GM18870 (cell line): ENCODE measurements around the gene ACTL6B.
A peak's percentile ranks its signal among the peaks of the same experiment; 100 is the strongest.
"Not testable (repeated sequence)": the region's sequence is repeated elsewhere in the genome, so short reads cannot be mapped to it uniquely, and the experiment has no call there.

Experiments used
- ATAC-seq: cut with Tn5 transposase; IDR thresholded peaks from one replicate; pipeline ENCODE4 v1.9.1; 2021; ENCODE audit warnings: moderate library complexity; ENCODE audit not compliant: unreplicated experiment

The ACTL6B gene

GRCh38 chr7:100655908-100656674 lies at the start of gene ACTL6B:
Gene ACTL6B (minus strand): TSS chr7:100656448. CDS start chr7:100656354, 94 bp downstream.
- no peak for ATAC-seq

DNA sequence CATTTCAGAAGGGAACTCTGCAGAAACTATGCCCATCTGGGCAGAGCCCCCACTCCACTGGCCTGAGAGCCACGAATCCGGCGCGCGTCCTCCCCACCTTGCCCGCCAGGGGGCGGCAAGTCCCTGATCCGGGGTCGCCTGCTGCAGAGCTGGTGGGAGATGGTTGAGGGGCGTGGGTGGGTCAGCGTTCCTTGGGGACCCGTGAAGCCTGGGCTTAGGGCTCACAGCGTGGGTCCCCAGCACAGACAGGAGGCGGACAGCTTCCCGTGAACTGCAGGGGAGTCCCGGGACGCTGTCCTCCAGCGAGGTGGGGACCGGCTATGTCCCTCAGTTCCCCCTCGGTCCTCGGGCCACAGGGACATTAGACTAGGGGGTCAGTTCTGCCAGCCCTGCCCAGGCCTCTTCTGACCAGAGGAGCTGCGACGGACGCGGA lies 49.1 kb upstream of the ACTL6B start:
- ATAC-seq = peak; percentile 63

GRCh38 chr7:100701089-100701488 lies 44.8 kb upstream of the ACTL6B start:
- not testable (repeated sequence) for ATAC-seq

GRCh38 chr7:100699018-100699417 lies 42.8 kb upstream of the ACTL6B start:
- no peak for ATAC-seq

GRCh38 chr7:100696123-100696521 lies 39.9 kb upstream of the ACTL6B start:
- ATAC-seq = no peak

DNA sequence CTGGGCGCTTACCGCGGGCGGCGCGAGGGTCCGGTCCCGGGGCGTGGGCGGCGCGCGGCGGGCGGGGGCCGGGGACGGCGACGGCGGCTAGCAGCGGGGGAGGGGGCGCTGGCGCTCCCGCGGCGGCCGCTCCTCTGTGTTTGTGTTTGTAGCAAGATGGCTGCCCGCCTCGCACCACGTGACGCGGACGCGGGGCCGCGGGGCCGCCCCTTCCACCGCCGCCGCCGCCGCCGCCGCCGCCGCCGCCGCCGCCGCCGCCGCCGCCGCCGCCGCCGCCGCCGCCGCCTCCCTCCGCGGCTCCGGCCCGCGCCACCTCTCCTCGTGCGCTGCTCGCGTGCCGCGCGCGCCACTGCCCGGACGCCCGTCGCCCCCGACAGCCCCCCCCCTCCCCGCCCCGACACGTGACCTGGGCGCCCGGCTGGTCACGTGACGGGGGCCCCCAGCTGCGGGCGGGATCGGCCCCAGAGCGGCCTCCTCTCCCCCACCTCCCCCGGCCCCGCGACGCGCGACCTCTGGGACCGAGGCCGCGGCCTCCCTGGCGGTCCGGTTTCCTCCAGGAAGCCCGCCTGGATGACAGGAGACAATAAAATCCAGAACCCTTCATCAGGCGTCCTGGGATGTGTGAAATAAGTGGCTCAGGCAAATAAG lies 38.0 kb upstream of the ACTL6B start, which contains the start of gene GIGYF1:
GIGYF1 (minus strand) TSS at position 153 of the 648 bp plus-strand sequence. CDS start 6,012 bp downstream, outside the sequence.
- no peak for ATAC-seq

DNA sequence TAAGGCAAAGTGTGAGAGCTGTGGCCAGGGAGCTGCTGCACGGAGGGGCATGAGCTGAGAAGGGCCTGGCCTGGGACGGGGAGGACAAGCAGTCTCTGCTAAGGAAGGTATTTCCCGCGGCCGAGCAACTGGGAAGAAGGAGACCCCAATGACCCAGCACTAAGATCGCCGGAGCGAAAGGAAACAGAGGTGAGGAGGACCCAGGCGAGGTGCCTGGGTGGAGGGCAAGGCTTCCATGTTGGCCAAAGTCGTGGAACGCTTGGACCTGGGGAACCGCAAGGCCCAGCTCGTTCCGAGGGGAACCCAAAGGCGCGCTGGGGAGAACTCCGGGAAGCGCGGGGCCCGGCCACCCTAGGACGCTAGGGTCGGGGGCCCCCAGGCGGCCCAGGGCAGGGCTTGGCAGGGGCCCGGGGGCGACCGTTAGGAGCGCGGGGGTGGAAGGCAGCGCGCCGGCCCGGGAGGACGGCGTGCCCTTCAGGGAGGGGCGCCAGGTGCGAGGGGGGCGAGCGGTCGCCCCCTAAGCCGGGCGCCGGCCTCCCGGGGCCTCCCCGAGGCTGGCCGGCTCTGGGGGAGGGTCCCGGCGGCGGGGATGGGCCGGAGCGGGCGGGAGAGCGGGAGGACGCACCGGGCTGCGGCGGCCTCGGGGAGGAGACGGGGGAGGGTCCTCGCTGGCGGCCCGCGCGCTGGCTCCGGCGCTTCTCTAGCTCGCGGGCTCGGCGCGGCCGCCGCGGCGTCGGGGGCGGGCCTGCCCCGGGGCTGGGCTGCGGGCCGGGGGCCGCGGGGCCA lies 37.3 kb upstream of the ACTL6B start:
- ATAC-seq = no peak

DNA sequence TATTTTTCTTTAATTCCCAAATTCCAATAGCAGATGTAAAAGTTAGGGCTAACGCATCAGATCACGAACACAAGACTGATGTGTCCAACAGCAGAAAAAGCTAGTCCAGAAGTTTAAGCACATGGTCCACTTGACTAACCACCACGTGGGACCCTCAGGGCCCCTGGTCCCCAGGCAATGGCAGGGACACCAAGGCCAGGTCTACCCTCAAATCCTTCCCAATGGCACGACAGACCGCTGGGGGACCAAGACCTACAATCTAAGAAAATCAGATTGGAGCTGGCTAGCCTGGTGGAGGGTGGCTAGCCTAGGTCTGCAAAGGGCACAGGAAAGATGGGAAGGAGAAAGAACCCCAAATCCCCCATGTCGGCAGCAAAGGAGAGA lies 36.3 kb upstream of the ACTL6B start:
- ATAC-seq = no peak

DNA sequence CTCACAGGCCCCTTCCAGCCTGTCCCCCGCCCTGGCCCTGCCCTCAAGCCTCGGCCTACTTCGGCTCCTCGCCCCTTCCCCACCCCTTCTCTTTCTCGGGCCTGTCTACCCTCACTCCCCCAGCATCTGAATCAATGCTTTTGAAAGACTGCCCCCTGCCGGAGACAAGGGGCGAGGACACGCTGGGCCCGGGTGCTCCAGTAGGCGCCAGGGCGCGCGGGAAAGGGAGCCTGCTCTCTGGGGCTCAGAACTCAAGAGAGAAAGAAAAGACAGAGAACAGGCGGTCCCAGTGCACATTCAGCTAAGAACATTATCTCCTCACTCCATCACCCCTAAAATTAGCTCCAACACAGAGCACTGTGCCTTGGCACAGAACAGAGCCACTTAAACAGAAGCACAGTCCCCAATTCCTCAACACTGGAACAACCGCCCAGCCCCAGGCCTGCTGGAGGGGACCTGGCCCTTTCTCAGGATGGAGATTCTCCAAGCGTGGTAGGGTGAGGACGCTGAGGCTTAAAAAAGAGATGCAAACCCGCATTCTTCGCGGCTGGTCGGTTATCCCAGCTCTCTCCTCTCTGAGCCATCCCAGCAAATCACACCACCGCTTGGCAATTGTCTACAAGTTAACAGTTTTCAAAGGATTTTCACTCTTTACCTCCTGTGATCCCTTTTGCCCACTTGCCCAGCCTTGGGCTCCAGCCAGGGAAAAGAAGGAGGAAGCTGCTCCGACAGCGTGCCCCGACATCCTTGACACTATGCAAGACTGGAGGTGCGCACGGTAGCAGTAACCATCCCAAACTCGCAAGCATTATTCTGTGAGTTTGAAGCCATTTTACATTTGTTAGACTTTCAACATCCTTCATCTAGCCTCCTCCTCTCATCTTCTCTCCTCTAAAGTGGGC lies 35.7 kb upstream of the ACTL6B start:
- ATAC-seq = no peak

DNA sequence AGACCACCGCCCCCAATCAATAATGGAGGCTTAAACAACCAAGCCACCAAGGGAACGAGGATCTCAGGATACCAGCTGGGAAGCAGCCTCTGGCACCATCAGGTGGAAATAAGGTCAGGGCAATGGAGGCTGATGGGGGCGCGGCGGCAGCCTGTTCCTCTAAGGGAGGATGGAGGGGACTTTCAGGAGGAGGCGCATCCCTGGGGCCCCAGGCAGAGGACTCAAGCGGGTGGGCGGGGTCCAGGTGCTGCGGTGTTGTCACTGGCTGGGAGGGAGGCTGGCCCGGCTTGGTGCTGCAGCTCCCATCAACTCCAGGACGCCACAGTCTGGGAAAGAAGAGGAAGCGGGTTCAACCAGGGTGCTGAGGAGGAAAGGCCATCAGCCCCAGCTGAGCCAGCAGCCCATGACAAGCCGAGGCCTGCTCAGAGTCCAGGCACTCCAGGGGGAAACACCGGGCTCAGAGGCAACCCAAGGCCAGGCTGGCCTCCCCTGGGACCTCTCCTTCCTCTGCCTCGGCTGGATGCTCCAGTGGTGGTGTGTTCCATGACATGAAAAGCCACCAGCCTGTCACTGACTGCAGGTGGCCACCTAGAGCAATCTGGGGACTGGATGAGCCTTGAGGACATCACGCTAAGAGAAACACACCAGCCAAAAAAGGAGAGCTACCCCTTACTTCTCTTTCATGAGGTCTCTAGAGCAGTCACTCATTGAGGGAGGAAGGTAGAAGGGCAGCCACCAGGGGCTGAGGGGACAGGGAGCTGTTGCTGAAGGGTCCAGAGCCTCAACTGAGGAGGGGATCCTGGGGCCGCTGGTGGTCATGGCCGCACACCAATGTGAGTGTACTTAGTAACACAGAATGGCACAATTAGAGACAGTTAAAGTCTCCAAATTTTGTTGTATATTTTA lies 33.2 kb upstream of the ACTL6B start:
- no peak for ATAC-seq

DNA sequence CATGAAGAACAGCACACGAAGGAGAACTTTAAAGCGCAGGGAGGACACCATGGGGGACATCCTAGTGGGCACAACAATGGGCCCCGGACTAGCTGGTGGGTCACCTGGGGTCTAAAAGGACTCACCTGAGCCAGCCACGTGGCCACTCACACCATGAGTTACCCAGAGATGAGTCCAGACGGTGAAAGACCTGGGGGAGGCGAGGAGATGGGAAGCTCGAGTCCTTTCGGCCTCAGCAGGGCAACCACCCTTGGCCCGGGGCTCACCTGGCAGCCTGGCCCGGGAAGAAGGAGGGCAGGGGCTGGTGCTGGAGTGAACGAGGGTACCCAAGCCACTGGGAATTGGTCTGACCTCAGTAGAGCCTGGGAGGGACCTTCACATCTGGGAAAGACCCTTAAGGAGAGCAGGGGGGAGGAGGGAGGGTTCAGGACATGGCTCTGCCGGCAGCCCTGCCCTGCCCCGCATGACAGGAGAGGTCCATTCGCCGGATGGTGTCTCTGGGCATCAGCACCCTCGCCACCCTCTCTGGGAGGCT lies 32.1 kb upstream of the ACTL6B start:
- ATAC-seq = no peak

GRCh38 chr7:100687751-100688300 lies 31.6 kb upstream of the ACTL6B start:
- ATAC-seq = no peak

DNA sequence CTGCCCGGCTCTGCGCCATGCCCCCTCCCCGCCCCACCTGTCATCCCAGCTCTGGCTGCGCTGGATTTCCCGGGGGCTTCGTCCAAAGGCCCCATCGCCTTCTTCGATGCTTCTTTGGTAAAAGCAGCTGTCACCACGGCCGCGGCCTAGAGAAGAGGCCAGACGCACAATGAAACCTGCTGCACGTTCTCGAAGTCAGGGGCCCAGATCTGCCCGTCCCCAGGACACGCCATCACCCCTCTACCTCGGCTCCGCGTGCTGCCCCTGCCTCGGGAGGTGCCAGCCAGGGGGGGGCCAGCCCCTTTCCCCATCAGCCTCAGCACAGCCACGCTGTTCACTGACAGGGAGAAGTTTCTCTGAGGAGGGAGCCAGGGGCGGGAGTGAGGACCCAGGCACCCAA lies 31.0 kb upstream of the ACTL6B start:
- no peak for ATAC-seq

- ATAC-seq = no peak
Observed at GRCh38 chr7:100686822-100687211, 30.6 kb upstream of the ACTL6B start.

DNA sequence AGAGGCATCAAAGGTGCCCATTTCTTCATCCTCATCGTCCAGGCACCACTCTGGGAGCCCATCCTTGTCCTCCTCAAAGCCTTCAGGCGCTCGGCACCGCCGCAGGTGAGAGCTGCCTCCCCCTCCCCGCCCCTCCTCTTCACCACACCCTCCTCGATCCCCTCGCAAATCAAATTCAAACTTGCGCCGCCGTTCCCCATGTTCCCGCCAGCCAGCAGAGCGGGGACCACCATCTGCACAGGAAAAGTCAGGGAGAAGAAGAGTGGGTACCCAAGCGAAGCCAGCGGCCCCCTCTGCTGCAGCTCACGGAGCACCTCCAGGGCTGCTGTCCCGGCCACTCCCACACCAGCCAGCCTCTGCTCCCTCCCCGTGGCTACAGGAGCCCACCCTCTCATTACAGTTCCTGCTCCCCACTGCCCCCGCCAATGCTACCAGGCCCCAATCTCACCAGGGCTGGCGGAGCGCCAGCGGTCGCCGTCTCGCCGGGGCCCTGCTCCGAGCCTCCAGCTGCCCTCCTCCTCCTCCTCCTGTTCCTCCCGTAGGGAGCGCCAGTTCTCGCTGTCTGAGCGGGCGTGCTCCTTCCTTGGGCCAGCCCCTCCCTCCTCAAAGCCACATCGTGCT lies 30.1 kb upstream of the ACTL6B start:
- no peak for ATAC-seq

DNA sequence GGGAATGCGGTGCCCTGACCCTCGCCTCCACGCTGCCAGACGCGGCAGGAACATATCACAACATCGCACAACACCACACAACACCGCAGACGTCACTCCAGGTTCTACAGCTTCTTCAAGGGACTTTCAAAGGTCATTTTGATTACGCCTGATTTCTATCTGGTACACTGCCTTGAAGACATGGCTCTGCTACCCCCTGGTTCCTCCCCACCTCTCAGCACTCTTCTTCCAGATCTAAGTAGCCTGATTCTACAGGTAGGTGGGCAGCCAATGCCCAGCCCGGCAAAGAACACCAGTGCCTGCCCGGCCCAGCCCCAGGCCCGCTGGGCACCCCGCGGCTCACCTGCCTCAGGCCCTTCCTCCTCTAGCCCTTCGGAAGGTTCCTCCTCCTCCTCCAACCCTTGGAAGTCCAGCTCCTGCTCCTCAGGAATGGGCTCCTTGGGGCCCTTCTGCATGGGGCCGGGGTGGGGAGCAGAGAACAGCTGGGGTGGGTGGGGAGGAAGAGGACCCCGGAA lies 29.4 kb upstream of the ACTL6B start:
- no peak for ATAC-seq

GRCh38 chr7:100685049-100685605 lies 28.9 kb upstream of the ACTL6B start:
- no peak for ATAC-seq

- ATAC-seq = no peak
Observed at GRCh38 chr7:100684534-100685042, 28.3 kb upstream of the ACTL6B start.
